Measurements from ENCODE around the gene ME3. TPM values are rescaled to one million over a fixed set of nuclear protein-coding genes. Genes with fewer than 3 reads are reported as not detected.

ME3 gene
- total RNA-seq, 1 experiment from 2014 or later = 0.30 TPM

DNA sequence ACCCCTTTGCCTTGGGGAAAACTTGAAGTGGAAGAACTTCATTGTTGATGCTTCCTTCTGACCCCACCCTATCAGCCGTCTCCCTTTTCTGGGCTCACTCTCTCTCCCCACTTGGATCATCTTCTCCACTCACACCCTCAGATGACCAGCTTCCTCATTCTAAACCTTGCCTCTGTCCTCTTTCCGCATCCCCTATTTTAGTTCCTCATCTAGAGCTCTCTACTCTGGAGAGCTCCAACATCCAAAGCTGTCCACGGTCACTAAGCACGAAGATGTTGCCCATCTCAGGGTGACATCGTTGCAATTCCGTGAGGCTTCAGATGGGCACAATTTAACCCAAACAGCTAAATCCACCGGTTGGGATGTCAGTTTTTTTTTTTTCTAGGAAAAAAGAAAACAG lies 31.6 kb upstream of the ME3 start:
- Histone ChIP-seq H3K36me3 (ENCODE audit: control insufficient read depth in 1 of 2, insufficient read depth in 2 of 2, low read length in 2 of 2) (no peaks in the 10 kb centered on the region), H3K4me2 (ENCODE audit: low read length) (no peak overlapping the region), H3K9me3 (ENCODE audit: control insufficient read depth in 1 of 2, insufficient read depth in 1 of 2, low read depth in 1 of 2, low read length in 2 of 2) (no peaks in the 10 kb centered on the region), H3K79me2 (ENCODE audit: insufficient read depth, low read length) (no peaks in the 10 kb centered on the region), H2AFZ (ENCODE audit: low read depth, low read length, poor library complexity, severe bottlenecking) (no peak overlapping the region), H3K4me3 (replicated peaks in 1 of 2; ENCODE audit: low read depth in 1 of 2, low read length in 2 of 2) (no peak overlapping the region), H3K27me3 (ENCODE audit: insufficient read depth, low read length) (no peaks in the 10 kb centered on the region), H3K27ac (ENCODE audit: low read depth, low read length) (no peak overlapping the region), H3K9me2 (ENCODE audit: insufficient read depth) (no peaks in the 10 kb centered on the region), H3K9ac (ENCODE audit: low read length) (no peak overlapping the region), H3K4me1 (ENCODE audit: control insufficient read depth in 1 of 2, insufficient read depth in 2 of 2, low read length in 2 of 2) (no peaks in the 10 kb centered on the region), H4K20me1 (ENCODE audit: insufficient read depth) (no peaks in the 10 kb centered on the region)
- CTCF ChIA-PET = no interaction called here
- POLR2A ChIA-PET = no interaction called here
- intact Hi-C loops (cut with micrococcal nuclease) = no loop called here
- TF ChIP-seq, protein P1, sequence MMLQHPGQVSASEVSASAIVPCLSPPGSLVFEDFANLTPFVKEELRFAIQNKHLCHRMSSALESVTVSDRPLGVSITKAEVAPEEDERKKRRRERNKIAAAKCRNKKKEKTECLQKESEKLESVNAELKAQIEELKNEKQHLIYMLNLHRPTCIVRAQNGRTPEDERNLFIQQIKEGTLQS (IDR thresholded peaks at IDR 0.05) = no peak
- TF ChIP-seq JUND (IDR thresholded peaks at IDR 0.05) = no peak
- TF ChIP-seq CBX3 (IDR thresholded peaks at IDR 0.05; ENCODE audit: low read depth) = no peak
- no peak for TF ChIP-seq EGR1 (IDR thresholded peaks at IDR 0.05; ENCODE audit: low read depth)
- TF ChIP-seq EZH2 (IDR thresholded peaks at IDR 0.05) = no peak
- TF ChIP-seq YY1 (IDR thresholded peaks at IDR 0.05; ENCODE audit: extremely low read depth, insufficient replicate concordance, low read depth, low read length) = no peak
- no peak for TF ChIP-seq EZH2phosphoT487 (IDR thresholded peaks at IDR 0.05; ENCODE audit: borderline replicate concordance)
- TF ChIP-seq, protein P2, sequence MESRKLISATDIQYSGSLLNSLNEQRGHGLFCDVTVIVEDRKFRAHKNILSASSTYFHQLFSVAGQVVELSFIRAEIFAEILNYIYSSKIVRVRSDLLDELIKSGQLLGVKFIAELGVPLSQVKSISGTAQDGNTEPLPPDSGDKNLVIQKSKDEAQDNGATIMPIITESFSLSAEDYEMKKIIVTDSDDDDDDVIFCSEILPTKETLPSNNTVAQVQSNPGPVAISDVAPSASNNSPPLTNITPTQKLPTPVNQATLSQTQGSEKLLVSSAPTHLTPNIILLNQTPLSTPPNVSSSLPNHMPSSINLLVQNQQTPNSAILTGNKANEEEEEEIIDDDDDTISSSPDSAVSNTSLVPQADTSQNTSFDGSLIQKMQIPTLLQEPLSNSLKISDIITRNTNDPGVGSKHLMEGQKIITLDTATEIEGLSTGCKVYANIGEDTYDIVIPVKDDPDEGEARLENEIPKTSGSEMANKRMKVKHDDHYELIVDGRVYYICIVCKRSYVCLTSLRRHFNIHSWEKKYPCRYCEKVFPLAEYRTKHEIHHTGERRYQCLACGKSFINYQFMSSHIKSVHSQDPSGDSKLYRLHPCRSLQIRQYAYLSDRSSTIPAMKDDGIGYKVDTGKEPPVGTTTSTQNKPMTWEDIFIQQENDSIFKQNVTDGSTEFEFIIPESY (IDR thresholded peaks at IDR 0.05; ENCODE audit: extremely low read depth, insufficient replicate concordance, low read length) = no peak
- no peak for TF ChIP-seq POLR2A (IDR thresholded peaks at IDR 0.05; ENCODE audit: borderline replicate concordance, extremely low read depth, insufficient read depth, insufficient read length)
- TF ChIP-seq RAD21 (IDR thresholded peaks at IDR 0.05; ENCODE audit: low read depth) = no peak
- no peak for TF ChIP-seq POLR2AphosphoS5 (IDR thresholded peaks at IDR 0.05; ENCODE audit: low read depth, low read length)
- TF ChIP-seq CEBPB (IDR thresholded peaks at IDR 0.05; ENCODE audit: low read depth) = no peak
- TF ChIP-seq ELF1 (IDR thresholded peaks at IDR 0.05; ENCODE audit: borderline replicate concordance, low read depth) = no peak
- TF ChIP-seq, protein P3, sequence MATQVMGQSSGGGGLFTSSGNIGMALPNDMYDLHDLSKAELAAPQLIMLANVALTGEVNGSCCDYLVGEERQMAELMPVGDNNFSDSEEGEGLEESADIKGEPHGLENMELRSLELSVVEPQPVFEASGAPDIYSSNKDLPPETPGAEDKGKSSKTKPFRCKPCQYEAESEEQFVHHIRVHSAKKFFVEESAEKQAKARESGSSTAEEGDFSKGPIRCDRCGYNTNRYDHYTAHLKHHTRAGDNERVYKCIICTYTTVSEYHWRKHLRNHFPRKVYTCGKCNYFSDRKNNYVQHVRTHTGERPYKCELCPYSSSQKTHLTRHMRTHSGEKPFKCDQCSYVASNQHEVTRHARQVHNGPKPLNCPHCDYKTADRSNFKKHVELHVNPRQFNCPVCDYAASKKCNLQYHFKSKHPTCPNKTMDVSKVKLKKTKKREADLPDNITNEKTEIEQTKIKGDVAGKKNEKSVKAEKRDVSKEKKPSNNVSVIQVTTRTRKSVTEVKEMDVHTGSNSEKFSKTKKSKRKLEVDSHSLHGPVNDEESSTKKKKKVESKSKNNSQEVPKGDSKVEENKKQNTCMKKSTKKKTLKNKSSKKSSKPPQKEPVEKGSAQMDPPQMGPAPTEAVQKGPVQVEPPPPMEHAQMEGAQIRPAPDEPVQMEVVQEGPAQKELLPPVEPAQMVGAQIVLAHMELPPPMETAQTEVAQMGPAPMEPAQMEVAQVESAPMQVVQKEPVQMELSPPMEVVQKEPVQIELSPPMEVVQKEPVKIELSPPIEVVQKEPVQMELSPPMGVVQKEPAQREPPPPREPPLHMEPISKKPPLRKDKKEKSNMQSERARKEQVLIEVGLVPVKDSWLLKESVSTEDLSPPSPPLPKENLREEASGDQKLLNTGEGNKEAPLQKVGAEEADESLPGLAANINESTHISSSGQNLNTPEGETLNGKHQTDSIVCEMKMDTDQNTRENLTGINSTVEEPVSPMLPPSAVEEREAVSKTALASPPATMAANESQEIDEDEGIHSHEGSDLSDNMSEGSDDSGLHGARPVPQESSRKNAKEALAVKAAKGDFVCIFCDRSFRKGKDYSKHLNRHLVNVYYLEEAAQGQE (IDR thresholded peaks at IDR 0.05; ENCODE audit: low read depth) = no peak
- TF ChIP-seq TCF7L2 (IDR thresholded peaks at IDR 0.05; ENCODE audit: borderline replicate concordance, extremely low read depth, insufficient read depth, insufficient read length) = no peak
- TF ChIP-seq ZNF274 (IDR thresholded peaks at IDR 0.05; ENCODE audit: low read depth, low read length) = no peak
- BruUV-seq (replicated peaks) = no TSS peak
- DNase-seq (ENCODE audit: low read depth, low spot score) (no peak), ATAC-seq (no peak)
- RAD21 ChIA-PET (ENCODE audit: low non-redundant PET in 1 of 2, low total read pairs in 2 of 2, uncharacterized antibody in 2 of 2, unreplicated experiment in 2 of 2) = no interaction called here

Measured in HCT116 (cell line).